Kidney (tissue), 14 donors: ENCODE measurements around the gene SEC14L6. TPM values are rescaled to one million over a fixed set of nuclear protein-coding genes. Genes with fewer than 3 reads are reported as not detected.

ENCODE experiments used
- DNase-seq, 5 donors: peaks; one replicate each; pipeline ENCODE4 v3.0.0-alpha.2; 2013 to 2020
- FAIRE-seq: peaks from 2 replicates; lab custom pipeline; 2012; peaks lifted over from hg19 to GRCh38; lab: Jason Lieb, UNC
- H3K27ac ChIP-seq, 2 donors: one replicate each; pipeline ENCODE4 v1.7.0; 2013; ENCODE audit warnings: low read depth in 2 of 2, low read length in 2 of 2, inconsistent platforms in 1 of 2
- H3K27me3 ChIP-seq: one replicate; pipeline ENCODE4 v1.7.1; 2013; ENCODE audit warnings: low read length, inconsistent platforms; ENCODE audit not compliant: control insufficient read depth, insufficient read depth
- H3K36me3 ChIP-seq, 3 donors: one replicate each; pipeline versions ENCODE4 v1.7.0 to v1.7.1; 2013; ENCODE audit warnings: low read length in 3 of 3, control low read depth in 1 of 3, inconsistent platforms in 1 of 3; ENCODE audit not compliant: insufficient read depth in 3 of 3, control insufficient read depth in 2 of 3
- H3K4me1 ChIP-seq, 3 donors: one replicate each; pipeline versions ENCODE4 v1.7.0 to v1.7.1; 2013; ENCODE audit warnings: low read length in 3 of 3, inconsistent platforms in 1 of 3, low read depth in 1 of 3; ENCODE audit not compliant: control insufficient read depth in 2 of 3, insufficient read depth in 2 of 3
- H3K4me3 ChIP-seq, 3 donors: one replicate each; pipeline versions ENCODE4 v1.7.0 to v1.8.1; 2013; ENCODE audit warnings: low read length in 3 of 3, control low read depth in 1 of 3, inconsistent platforms in 1 of 3
- H3K9ac ChIP-seq, 3 donors: one replicate each; pipeline versions ENCODE4 v1.7.0 to v1.7.1; 2013; ENCODE audit warnings: low read length in 3 of 3, control low read depth in 1 of 3, inconsistent platforms in 1 of 3
- H3K9me3 ChIP-seq, 3 donors: one replicate each; pipeline versions ENCODE4 v1.7.0 to v1.7.1; 2013; ENCODE audit warnings: low read length in 3 of 3, control low read depth in 1 of 3, inconsistent platforms in 1 of 3; ENCODE audit not compliant: control insufficient read depth in 2 of 3, insufficient read depth in 1 of 3
- CTCF ChIP-seq: IDR thresholded peaks from 3 replicates; pipeline ENCODE4 v1.5.1; 2012; ENCODE audit warnings: mild to moderate bottlenecking, moderate library complexity, borderline replicate concordance; ENCODE audit not compliant: insufficient read depth; ENCODE audit errors: extremely low read depth
- intact Hi-C: fragments of 100-400 bp; cut with DNase I; formaldehyde crosslinking; loops from one replicate; pipeline ENCODE4 v1.11.1; 2022
- polyA plus RNA-seq: library from polyadenylated mRNA; stranded (reverse); fragments of 350-450 nt; fragmentation: Illumina TruSeq; extraction: RNeasy Lipid Tissue Mini Kit (QIAGEN cat#74804); gene quantifications from one replicate; pipeline ENCODE4 v1.2.3, GENCODE V29; 2014; ENCODE audit warnings: low read depth, low replicate concordance; ENCODE audit not compliant: insufficient read depth
- total RNA-seq: library from RNA; stranded (reverse); fragmentation: NEBNext Ultra II Directional; extraction: Animal tissue kit (Norgen Biotek cat#: 25700); gene quantifications from one replicate; pipeline ENCODE4 v1.2.1, GENCODE V29; 2021
- donor health status: control.
- donor health status: control.
- donor health status: control.
- donor health status: control.
- donor health status: control.
- donor health status: DM: yes; HTN: yes; CAD: no.
- donor health status: Normal renal cell carcinoma (clear cell type).

SEC14L6 gene
- total and polyA plus RNA-seq, 2 donors from 2014 or later = 13.9 to 16.5 TPM

GRCh38 chr22:30591191-30591587 lies 44.6 kb upstream of the SEC14L6 start:
- Histone ChIP-seq H3K36me3 (peaks cover 2 to 32% (median 22%) of the 10 kb centered on the region in 3 donors), H3K9ac (peak overlapping the region; percentile 85 to 96 (median 92)), H3K27ac (peak overlapping the region in 1 of 2 donors; percentile 96), H3K4me3 (peak overlapping the region; percentile 92 to 100 (median 99)), H3K27me3 (no peaks in the 10 kb centered on the region), H3K9me3 (no peaks in the 10 kb centered on the region), H3K4me1 (peaks cover 0 to 15% (median 10%) of the 10 kb centered on the region in 3 donors)
- DNase-seq = no peak
- no peak for TF ChIP-seq CTCF
- intact Hi-C loops = no loop called here
- FAIRE-seq = no peak

GRCh38 chr22:30586414-30586813 lies 39.9 kb upstream of the SEC14L6 start:
- Histone ChIP-seq H3K27me3 (no peaks in the 10 kb centered on the region), H3K9ac (no peak overlapping the region), H3K36me3 (peaks cover 4 to 69% (median 45%) of the 10 kb centered on the region in 3 donors), H3K9me3 (no peaks in the 10 kb centered on the region), H3K4me1 (peaks cover 0 to 15% (median 10%) of the 10 kb centered on the region in 3 donors), H3K4me3 (no peak overlapping the region), H3K27ac (no peak overlapping the region)
- no peak for FAIRE-seq
- no peak for DNase-seq
- intact Hi-C loops = no loop called here
- no peak for TF ChIP-seq CTCF

- Histone ChIP-seq H3K4me3 (no peak overlapping the region), H3K9me3 (no peaks in the 10 kb centered on the region), H3K27me3 (no peaks in the 10 kb centered on the region), H3K9ac (no peak overlapping the region), H3K27ac (no peak overlapping the region), H3K36me3 (peaks cover 4 to 87% (median 59%) of the 10 kb centered on the region in 3 donors), H3K4me1 (no peaks in the 10 kb centered on the region)
- TF ChIP-seq CTCF = no peak
- intact Hi-C loops = no loop called here
- FAIRE-seq (no peak), DNase-seq (peak in 1 of 5 donors; percentile 59)
Observed at GRCh38 chr22:30584441-30584840, 37.9 kb upstream of the SEC14L6 start.
